A549 treated with dexamethasone at 1 μM for 4 hours (cell line): ENCODE measurements around the gene GRM8. TPM values are rescaled to one million over a fixed set of nuclear protein-coding genes. Genes with fewer than 3 reads are reported as not detected.

Experiments
- total RNA-seq: library from RNA; stranded (reverse); fragments of 200-300 nt; extraction: Qiagen RNA extraction; gene quantifications from 5 replicates; pipeline ENCODE4 v1.2.3, GENCODE V29; 2022

GRM8 gene
- total RNA-seq, result 0.09 TPM in 1 of 5 replicates, not detected in the others

GRCh38 chr7:127252778-127253280 is at the start of gene GRM8:
GRM8 (minus strand) TSS chr7:127252941.

Other genes starting within 250 kb of the GRM8 start
- gene ZNF800, start 139.8 kb upstream of the GRM8 start, total RNA-seq, result 10.1 to 16.3 TPM (median 12.4 TPM) in 5 replicates